Mesenchymal stem cell (in vitro differentiated cells and primary cell): ENCODE results near the gene TAMM41.

ENCODE experiments used
- DNase-seq: peaks from one replicate; pipeline ENCODE4 v3.0.0-alpha.2; 2013
- H2AFZ ChIP-seq: one replicate; pipeline ENCODE4 v1.6.1; 2013; ENCODE audit warnings: low read depth, mild to moderate bottlenecking, control low read depth, inconsistent platforms, low read length, moderate library complexity
- H2AK5ac ChIP-seq: 2 replicates; pipeline ENCODE4 v1.6.1; 2013; ENCODE audit warnings: low read length, moderate library complexity, mild to moderate bottlenecking, inconsistent platforms; ENCODE audit not compliant: severe bottlenecking
- H2BK120ac ChIP-seq: one replicate; pipeline ENCODE4 v1.6.1; 2013; ENCODE audit warnings: low read depth, mild to moderate bottlenecking, inconsistent platforms, low read length, moderate library complexity
- H2BK12ac ChIP-seq, 2 experiments: one replicate each; pipeline ENCODE4 v1.6.1; 2013; ENCODE audit warnings: inconsistent platforms in 2 of 2, low read length in 2 of 2, mild to moderate bottlenecking in 2 of 2, moderate library complexity in 2 of 2, control low read depth in 1 of 2
- H2BK15ac ChIP-seq: one replicate; pipeline ENCODE4 v1.6.1; 2013; ENCODE audit warnings: mild to moderate bottlenecking, low read depth, inconsistent platforms; ENCODE audit not compliant: poor library complexity, severe bottlenecking
- H2BK5ac ChIP-seq: 2 replicates; pipeline ENCODE4 v1.6.1; 2013; ENCODE audit warnings: low read depth, mild to moderate bottlenecking, low read length, control low read depth, inconsistent platforms; ENCODE audit not compliant: poor library complexity, severe bottlenecking
- H3K14ac ChIP-seq, 2 experiments: one replicate each; pipeline ENCODE4 v1.6.1; 2013; ENCODE audit warnings: inconsistent platforms in 2 of 2, low read length in 2 of 2, control low read depth in 1 of 2, mild to moderate bottlenecking in 1 of 2, moderate library complexity in 1 of 2
- H3K18ac ChIP-seq, 2 experiments: one replicate each; pipeline ENCODE4 v1.6.1; 2013; ENCODE audit warnings: inconsistent platforms in 2 of 2, low read length in 2 of 2, control low read depth in 1 of 2, low read depth in 1 of 2, mild to moderate bottlenecking in 1 of 2
- H3K23ac ChIP-seq, 2 experiments: one replicate each; pipeline ENCODE4 v1.6.1; 2013; ENCODE audit warnings: inconsistent platforms in 2 of 2, low read length in 2 of 2, mild to moderate bottlenecking in 2 of 2, moderate library complexity in 2 of 2, control low read depth in 1 of 2
- H3K27ac ChIP-seq: 2 replicates; pipeline ENCODE4 v1.5.1; 2013; ENCODE audit warnings: mild to moderate bottlenecking, moderate library complexity, low read length, control low read depth, inconsistent platforms; ENCODE audit not compliant: poor library complexity, severe bottlenecking
- H3K27me3 ChIP-seq, 2 experiments: 2 replicates each; pipeline versions ENCODE4 v1.6.1 to v1.7.0; 2013; ENCODE audit warnings: low read length in 2 of 2, mild to moderate bottlenecking in 2 of 2, moderate library complexity in 2 of 2, control low read depth in 1 of 2, inconsistent platforms in 1 of 2; ENCODE audit not compliant: control insufficient read depth in 1 of 2, insufficient read depth in 1 of 2
- H3K36me3 ChIP-seq, 2 experiments: 2 replicates each; pipeline versions ENCODE4 v1.6.1 to v1.7.0; 2013; ENCODE audit warnings: low read length in 2 of 2, control low read depth in 1 of 2, inconsistent platforms in 1 of 2, low read depth in 1 of 2, mild to moderate bottlenecking in 1 of 2; ENCODE audit not compliant: insufficient read depth in 2 of 2, control insufficient read depth in 1 of 2
- H3K4ac ChIP-seq, 2 experiments: one replicate each; pipeline ENCODE4 v1.6.1; 2013; ENCODE audit warnings: inconsistent platforms in 2 of 2, low read length in 2 of 2, mild to moderate bottlenecking in 2 of 2, moderate library complexity in 2 of 2, control low read depth in 1 of 2, low read depth in 1 of 2
- H3K4me1 ChIP-seq: 2 replicates; pipeline ENCODE4 v1.6.1; 2013; ENCODE audit warnings: low read depth, low read length, control low read depth; ENCODE audit not compliant: control insufficient read depth, insufficient read depth
- H3K4me2 ChIP-seq: 2 replicates; pipeline ENCODE4 v1.6.1; 2013; ENCODE audit warnings: low read length, mild to moderate bottlenecking, inconsistent platforms; ENCODE audit not compliant: poor library complexity, severe bottlenecking
- H3K4me3 ChIP-seq, 2 experiments: 2 replicates each; pipeline versions ENCODE4 v1.5.1 to v1.7.0; 2013; ENCODE audit warnings: low read length in 2 of 2, mild to moderate bottlenecking in 2 of 2, control low read depth in 1 of 2, low read depth in 1 of 2; ENCODE audit not compliant: insufficient read depth in 1 of 2
- H3K79me1 ChIP-seq: replicated peaks from 2 replicates; pipeline ENCODE4 v1.6.1; 2013; ENCODE audit warnings: mild to moderate bottlenecking, control low read depth, low read length, inconsistent platforms; ENCODE audit not compliant: poor library complexity, severe bottlenecking
- H3K9ac ChIP-seq: 2 replicates; pipeline ENCODE4 v1.7.0; 2013; ENCODE audit warnings: mild to moderate bottlenecking, low read length, moderate library complexity
- H3K9me3 ChIP-seq: 2 replicates; pipeline ENCODE4 v1.7.0; 2013; ENCODE audit warnings: mild to moderate bottlenecking, low read length; ENCODE audit not compliant: control insufficient read depth
- H4K8ac ChIP-seq: one replicate; pipeline ENCODE4 v1.6.1; 2013; ENCODE audit warnings: inconsistent platforms, mild to moderate bottlenecking, low read length, moderate library complexity
- H4K91ac ChIP-seq: one replicate; pipeline ENCODE4 v1.6.1; 2013; ENCODE audit warnings: mild to moderate bottlenecking, low read length, inconsistent platforms
- WGBS: methylation state at CpG from one replicate; pipeline ENCODE4 v1.1.7; 2013; ENCODE audit warnings: mixed read lengths; 5-methylcytosine and 5-hydroxymethylcytosine counted together

TAMM41 gene

DNA sequence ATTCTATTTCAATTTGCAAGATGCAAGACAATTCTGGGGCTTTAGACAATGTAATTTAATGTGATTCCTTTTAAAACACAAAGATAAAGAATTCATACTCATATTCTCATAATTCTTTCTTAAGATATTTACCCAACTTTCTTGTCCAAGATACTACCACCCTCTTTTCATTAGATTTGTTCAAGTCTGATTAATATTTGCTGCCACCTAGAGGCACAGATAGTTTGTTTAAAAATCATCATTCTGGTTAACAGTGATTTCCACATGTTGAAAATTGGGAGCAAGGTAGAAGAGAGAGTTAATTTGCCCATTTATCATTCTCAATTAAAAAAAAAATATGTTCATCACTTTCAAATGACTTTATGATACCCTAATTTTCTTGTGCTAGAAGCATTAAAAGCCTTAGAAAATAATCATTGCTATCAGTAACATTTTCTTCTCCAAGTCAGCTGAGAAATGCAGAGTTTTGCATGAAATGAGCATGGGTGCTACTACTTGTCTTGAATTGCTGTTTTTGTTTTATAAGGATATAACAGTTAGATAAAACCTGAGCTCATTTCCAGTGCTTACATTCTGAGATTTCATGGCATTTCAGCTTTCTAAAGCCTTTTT, 11.6 kb downstream of the TAMM41 start:
- peak; percentile 43 for DNase-seq
- Histone ChIP-seq H2BK15ac (no peak overlapping the region), H4K91ac (no peak overlapping the region), H2BK5ac (no peak overlapping the region), H3K4me2 (no peak overlapping the region), H3K27ac (no peak overlapping the region), H3K23ac (no peak overlapping the region), H3K4me3 (no peak overlapping the region), H2BK120ac (no peak overlapping the region), H2AK5ac (no peak overlapping the region), H2AFZ (no peak overlapping the region), H3K14ac (no peak overlapping the region), H3K79me1 (peaks cover 20% of the 10 kb centered on the region), H3K18ac (no peak overlapping the region), H3K4me1 (no peaks in the 10 kb centered on the region), H2BK12ac (no peak overlapping the region), H3K9me3 (peaks cover 5% of the 10 kb centered on the region), H3K36me3 (peaks cover 21 to 82% of the 10 kb centered on the region in 2 experiments), H3K4ac (no peak overlapping the region), H3K9ac (no peak overlapping the region), H4K8ac (no peak overlapping the region), H3K27me3 (no peaks in the 10 kb centered on the region)

DNA sequence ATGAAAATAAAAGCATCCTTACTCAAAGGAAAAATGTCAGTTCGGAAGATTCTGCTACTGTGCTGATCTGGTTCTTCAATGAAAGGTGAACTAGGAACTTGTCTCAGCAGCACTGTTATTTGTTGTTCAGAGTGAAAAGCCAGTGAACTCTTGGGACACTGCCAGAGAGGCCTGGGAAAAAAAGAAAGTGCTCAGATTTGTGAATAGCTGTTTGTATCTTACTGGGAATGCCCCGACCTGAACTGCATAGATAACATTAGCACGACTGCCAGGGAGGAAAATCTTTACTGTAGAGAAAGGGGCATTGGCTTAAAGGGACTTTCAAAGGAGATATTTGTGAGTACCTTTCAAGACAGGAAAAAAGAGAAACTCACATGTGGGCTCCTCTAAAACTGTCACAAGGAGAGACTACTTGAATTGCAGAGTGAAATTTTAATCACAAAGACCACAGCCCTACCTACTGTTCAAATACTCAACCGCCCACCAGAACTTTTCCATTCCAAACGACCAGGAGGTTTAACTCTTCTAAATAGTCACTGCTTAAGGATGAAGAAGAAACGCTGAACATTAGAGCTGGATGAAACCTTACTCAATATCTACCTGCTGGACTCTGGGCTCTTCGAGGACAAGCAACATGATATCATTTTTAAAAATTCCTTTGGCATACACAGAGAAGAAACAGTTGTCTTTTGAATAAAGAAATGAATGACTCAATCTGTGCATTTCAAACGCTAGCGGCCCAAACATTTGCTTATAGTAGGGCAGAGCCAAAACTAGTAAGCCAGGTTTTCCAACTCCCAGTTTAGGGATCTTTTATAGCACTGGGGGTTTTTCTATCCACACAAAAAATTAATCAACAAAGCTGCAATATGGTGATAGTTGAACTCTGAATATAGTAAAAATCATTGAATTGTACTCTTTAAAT, 13.4 kb downstream of the TAMM41 start:
- Histone ChIP-seq H3K4me2 (no peak overlapping the region), H3K9ac (no peak overlapping the region), H3K36me3 (peaks cover 19 to 82% of the 10 kb centered on the region in 2 experiments), H3K4me1 (no peaks in the 10 kb centered on the region), H3K27me3 (no peaks in the 10 kb centered on the region), H3K27ac (no peak overlapping the region), H2BK12ac (no peak overlapping the region), H2AFZ (no peak overlapping the region), H2BK15ac (no peak overlapping the region), H2BK120ac (no peak overlapping the region), H3K4ac (no peak overlapping the region), H4K8ac (no peak overlapping the region), H3K9me3 (no peaks in the 10 kb centered on the region), H3K18ac (no peak overlapping the region), H2BK5ac (peak overlapping the region; percentile 33), H3K79me1 (peaks cover 10% of the 10 kb centered on the region), H3K14ac (no peak overlapping the region), H3K4me3 (no peak overlapping the region), H2AK5ac (no peak overlapping the region), H4K91ac (no peak overlapping the region), H3K23ac (no peak overlapping the region)
- no peak for DNase-seq
- WGBS: 68% methylated on average over 8 of the region's 9 CpGs

DNA sequence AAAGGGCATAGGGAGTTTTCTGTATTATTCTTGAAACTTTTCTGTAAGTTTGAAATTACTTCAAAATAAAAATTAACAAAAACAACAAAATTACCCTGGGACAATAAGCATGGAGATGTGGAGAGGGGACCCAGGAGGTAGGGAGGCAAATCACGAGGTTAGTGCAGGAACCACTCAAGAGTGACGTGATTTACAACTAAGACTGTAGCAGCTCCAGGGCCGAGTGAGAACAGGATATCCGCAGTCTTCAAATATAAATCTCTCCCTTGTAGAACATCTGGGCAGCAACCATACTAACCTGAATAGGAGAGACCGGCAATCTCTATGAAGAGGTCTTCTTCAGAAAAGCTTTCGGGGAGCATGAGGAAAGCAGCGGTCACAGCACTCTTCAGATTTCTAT, 17.3 kb downstream of the TAMM41 start:
- H3K27ac ChIP-seq: no peak overlapping the region
- DNase-seq: no peak
- no peak overlapping the region for H2AFZ ChIP-seq
- no peak overlapping the region for H3K4me3 ChIP-seq
- peaks cover 8% of the 10 kb centered on the region for H3K4me1 ChIP-seq
- no peak overlapping the region for H3K18ac ChIP-seq
- H3K23ac ChIP-seq: no peak overlapping the region
- no peak overlapping the region for H4K8ac ChIP-seq
- no peak overlapping the region for H3K14ac ChIP-seq
- no peak overlapping the region for H2AK5ac ChIP-seq
- no peaks in the 10 kb centered on the region for H3K27me3 ChIP-seq
- peaks cover 14% of the 10 kb centered on the region for H3K79me1 ChIP-seq
- H3K36me3 ChIP-seq: peaks cover 18 to 91% of the 10 kb centered on the region in 2 experiments
- H3K4me2 ChIP-seq: no peak overlapping the region
- H3K9me3 ChIP-seq: no peaks in the 10 kb centered on the region
- H2BK5ac ChIP-seq: no peak overlapping the region
- no peak overlapping the region for H2BK15ac ChIP-seq
- H2BK120ac ChIP-seq: no peak overlapping the region
- 69% methylated on average over 7 of the region's 7 CpGs for WGBS
- H3K9ac ChIP-seq: no peak overlapping the region
- H4K91ac ChIP-seq: no peak overlapping the region
- H3K4ac ChIP-seq: no peak overlapping the region
- H2BK12ac ChIP-seq: no peak overlapping the region

DNA sequence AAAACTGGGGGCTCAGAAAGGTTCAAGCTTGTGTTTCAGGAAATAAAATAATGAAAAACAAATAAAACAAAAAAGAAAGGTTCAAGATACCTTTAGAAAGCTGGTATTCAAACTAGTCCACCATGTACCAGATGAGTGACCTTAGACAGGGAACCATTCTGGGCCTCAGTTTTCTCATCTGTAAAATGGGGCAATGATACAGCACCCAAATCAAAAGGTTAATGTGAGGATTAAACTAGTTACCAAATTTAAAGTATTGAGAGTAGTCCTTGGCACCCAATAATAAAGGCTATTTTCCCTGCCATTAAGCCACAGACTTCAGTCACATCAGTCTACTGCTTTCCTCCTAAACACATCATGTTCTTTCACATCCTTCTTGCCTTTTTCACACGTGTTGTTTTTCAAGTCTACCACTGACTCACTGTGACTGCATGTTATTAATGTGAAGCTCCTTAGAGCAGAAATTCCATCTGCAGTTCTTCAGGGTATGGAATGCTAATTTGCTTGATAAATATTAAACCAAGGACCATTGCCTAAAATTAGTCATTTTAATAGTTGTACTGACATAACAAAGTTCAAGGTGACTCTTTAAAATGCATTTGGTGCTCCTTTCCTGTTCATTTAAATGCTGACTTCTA, 19.9 kb downstream of the TAMM41 start:
- H4K91ac ChIP-seq: no peak overlapping the region
- H3K27ac ChIP-seq: peak overlapping the region; percentile 85
- H2BK12ac ChIP-seq: no peak overlapping the region
- H3K9me3 ChIP-seq: no peaks in the 10 kb centered on the region
- no peak overlapping the region for H2BK15ac ChIP-seq
- H2BK120ac ChIP-seq: no peak overlapping the region
- H3K23ac ChIP-seq: no peak overlapping the region
- no peak overlapping the region for H4K8ac ChIP-seq
- H3K4me2 ChIP-seq: no peak overlapping the region
- peaks cover 19% of the 10 kb centered on the region for H3K79me1 ChIP-seq
- no peak overlapping the region for H2BK5ac ChIP-seq
- peaks cover 8% of the 10 kb centered on the region for H3K4me1 ChIP-seq
- H2AK5ac ChIP-seq: no peak overlapping the region
- no peak overlapping the region for H3K4me3 ChIP-seq
- 100% methylated on average over 1 of the region's 1 CpG for WGBS
- no peak for DNase-seq
- no peak overlapping the region for H3K4ac ChIP-seq
- H2AFZ ChIP-seq: no peak overlapping the region
- H3K36me3 ChIP-seq: peaks cover 18 to 86% of the 10 kb centered on the region in 2 experiments
- no peak overlapping the region for H3K14ac ChIP-seq
- H3K9ac ChIP-seq: no peak overlapping the region
- no peak overlapping the region for H3K18ac ChIP-seq
- H3K27me3 ChIP-seq: no peaks in the 10 kb centered on the region
